Mesendoderm (in vitro differentiated cells): ENCODE measurements around the gene WNK1.

Source experiments
- DNase-seq: peaks from one replicate; pipeline ENCODE4 v3.0.0; 2013
- H2AK5ac ChIP-seq: 2 replicates; pipeline ENCODE4 v1.6.1; 2013; ENCODE audit warnings: low read length, inconsistent platforms
- H2BK120ac ChIP-seq: 2 replicates; pipeline ENCODE4 v1.6.1; 2013; ENCODE audit warnings: low read depth, mild to moderate bottlenecking, low read length, moderate library complexity, mixed read lengths
- H2BK15ac ChIP-seq: replicated peaks from 2 replicates; pipeline ENCODE4 v1.6.1; 2013; ENCODE audit warnings: low read depth, mild to moderate bottlenecking, moderate library complexity
- H2BK5ac ChIP-seq: 2 replicates; pipeline ENCODE4 v1.6.1; 2013; ENCODE audit warnings: low read length, inconsistent platforms
- H3K18ac ChIP-seq: 2 replicates; pipeline ENCODE4 v1.6.1; 2013; ENCODE audit warnings: mild to moderate bottlenecking, low read length, mixed read lengths
- H3K23ac ChIP-seq: one replicate; pipeline ENCODE4 v1.6.1; 2013; ENCODE audit warnings: low read length
- H3K27ac ChIP-seq: 2 replicates; pipeline ENCODE4 v1.5.1; 2013; ENCODE audit warnings: low read depth, mild to moderate bottlenecking, inconsistent platforms, low read length, moderate library complexity
- H3K27me3 ChIP-seq: 2 replicates; pipeline ENCODE4 v1.6.1; 2013; ENCODE audit warnings: low read length, control low read depth, mild to moderate bottlenecking, inconsistent platforms; ENCODE audit not compliant: insufficient read depth, poor library complexity
- H3K36me3 ChIP-seq: 2 replicates; pipeline ENCODE4 v1.6.1; 2013; ENCODE audit warnings: low read length, inconsistent platforms; ENCODE audit not compliant: control insufficient read depth, insufficient read depth
- H3K4ac ChIP-seq: one replicate; pipeline ENCODE4 v1.6.1; 2013; ENCODE audit warnings: low read depth, mild to moderate bottlenecking, low read length, moderate library complexity
- H3K4me1 ChIP-seq: 2 replicates; pipeline ENCODE4 v1.6.1; 2013; ENCODE audit warnings: low read depth, low read length, inconsistent platforms; ENCODE audit not compliant: control insufficient read depth
- H3K4me2 ChIP-seq: 2 replicates; pipeline ENCODE4 v1.6.1; 2013; ENCODE audit warnings: low read length
- H3K4me3 ChIP-seq: 2 replicates; pipeline ENCODE4 v1.5.1; 2013; ENCODE audit warnings: mild to moderate bottlenecking, low read length
- H3K56ac ChIP-seq: one replicate; pipeline ENCODE4 v1.6.1; 2013; ENCODE audit warnings: low read length
- H3K79me1 ChIP-seq: 2 replicates; pipeline ENCODE4 v1.6.1; 2013; ENCODE audit warnings: low read length, inconsistent platforms
- H3K79me2 ChIP-seq: 2 replicates; pipeline ENCODE4 v1.6.1; 2013; ENCODE audit warnings: mild to moderate bottlenecking, low read length; ENCODE audit not compliant: control insufficient read depth, insufficient read depth
- H3K9ac ChIP-seq: 2 replicates; pipeline ENCODE4 v1.6.1; 2013; ENCODE audit warnings: low read length, inconsistent platforms
- H4K5ac ChIP-seq: one replicate; pipeline ENCODE4 v1.6.1; 2013; ENCODE audit warnings: low read length
- H4K8ac ChIP-seq: one replicate; pipeline ENCODE4 v1.6.1; 2013; ENCODE audit warnings: low read depth, mild to moderate bottlenecking, control low read depth, low read length, moderate library complexity
- WGBS: extraction: QIAGEN DNeasy Blood & Tissue Kit; methylation state at CpG from one replicate; pipeline ENCODE4 v1.1.7; 2013; ENCODE audit warnings: low lambda C conversion rate, missing lambda C conversion rate; ENCODE audit not compliant: insufficient coverage; ENCODE audit errors: extremely low coverage; 5-methylcytosine and 5-hydroxymethylcytosine counted together

Gene WNK1

DNA sequence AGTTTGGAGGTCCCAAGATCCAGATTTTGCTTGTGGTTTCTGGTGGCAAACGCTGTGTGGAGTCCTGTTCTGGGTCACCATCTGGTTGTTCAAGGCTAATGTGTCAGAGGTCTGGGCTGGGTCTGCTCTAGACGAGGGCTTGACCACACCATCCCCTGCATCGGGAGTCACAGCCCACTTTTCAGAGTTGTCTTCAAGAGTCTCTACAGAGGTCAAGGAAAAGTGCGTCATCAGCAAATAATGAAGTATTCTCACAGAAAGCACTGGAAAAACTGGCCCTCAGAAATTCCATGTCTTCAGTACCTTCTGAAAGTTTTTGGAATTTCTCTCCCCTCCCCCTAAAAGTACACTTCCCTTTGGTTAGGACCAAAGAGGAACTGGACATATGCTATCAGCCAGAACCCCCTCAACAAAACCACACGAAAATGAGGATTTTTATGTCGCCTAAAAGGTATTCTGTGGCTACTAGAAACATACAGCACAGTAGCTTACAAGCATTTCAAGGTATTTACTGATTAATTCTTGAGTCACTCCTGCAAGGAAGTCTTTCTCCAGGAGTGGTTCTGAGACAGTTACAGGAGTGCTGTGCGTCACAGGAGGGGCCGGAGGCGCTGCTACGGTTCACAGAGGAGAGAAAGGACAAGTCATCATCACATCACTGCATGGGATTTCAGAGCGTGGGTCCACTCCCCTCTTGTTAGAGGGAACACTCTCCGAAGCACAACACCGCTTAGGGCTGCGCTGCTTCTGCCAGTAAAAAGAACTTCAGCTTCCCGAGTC, 161.7 kb downstream of the WNK1 start:
- H3K18ac ChIP-seq: no peak overlapping the region
- H3K23ac ChIP-seq: no peak overlapping the region
- H3K79me1 ChIP-seq: no peaks in the 10 kb centered on the region
- no peaks in the 10 kb centered on the region for H3K4me1 ChIP-seq
- H2BK120ac ChIP-seq: no peak overlapping the region
- no peak for DNase-seq
- H4K5ac ChIP-seq: no peak overlapping the region
- no peak overlapping the region for H3K4ac ChIP-seq
- H3K27ac ChIP-seq: peak overlapping the region; percentile 18
- H3K36me3 ChIP-seq: peaks cover 14% of the 10 kb centered on the region
- H2AK5ac ChIP-seq: no peak overlapping the region
- H3K27me3 ChIP-seq: no peaks in the 10 kb centered on the region
- no peak overlapping the region for H4K8ac ChIP-seq
- H3K4me3 ChIP-seq: no peak overlapping the region
- no peak overlapping the region for H3K9ac ChIP-seq
- no peak overlapping the region for H3K4me2 ChIP-seq
- H2BK5ac ChIP-seq: no peak overlapping the region
- WGBS: no CpG with 5 or more reads among the region's 15 CpGs
- no peak overlapping the region for H2BK15ac ChIP-seq
- no peaks in the 10 kb centered on the region for H3K79me2 ChIP-seq
- no peak overlapping the region for H3K56ac ChIP-seq

DNA sequence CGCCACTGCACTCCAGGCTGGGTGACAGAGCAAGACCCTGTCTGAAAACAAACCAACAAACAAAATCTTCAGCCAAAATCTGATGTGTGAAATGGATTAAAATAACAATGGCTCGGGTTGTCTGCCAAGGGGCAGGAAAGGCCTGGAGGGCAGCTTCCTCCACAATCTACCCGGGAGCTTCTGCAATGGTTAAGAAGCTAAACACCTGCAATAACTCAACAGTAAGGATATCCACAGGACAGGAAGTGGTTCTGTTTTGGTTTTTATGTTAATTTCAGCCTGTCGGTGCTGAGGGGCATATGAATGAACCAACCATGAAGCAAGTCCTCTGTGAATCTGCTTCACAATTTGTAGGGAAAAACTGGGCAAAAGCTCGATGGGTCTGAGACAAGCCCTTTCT, 162.7 kb downstream of the WNK1 start:
- DNase-seq: peak; percentile 47
- H3K4me1 ChIP-seq: no peaks in the 10 kb centered on the region

DNA sequence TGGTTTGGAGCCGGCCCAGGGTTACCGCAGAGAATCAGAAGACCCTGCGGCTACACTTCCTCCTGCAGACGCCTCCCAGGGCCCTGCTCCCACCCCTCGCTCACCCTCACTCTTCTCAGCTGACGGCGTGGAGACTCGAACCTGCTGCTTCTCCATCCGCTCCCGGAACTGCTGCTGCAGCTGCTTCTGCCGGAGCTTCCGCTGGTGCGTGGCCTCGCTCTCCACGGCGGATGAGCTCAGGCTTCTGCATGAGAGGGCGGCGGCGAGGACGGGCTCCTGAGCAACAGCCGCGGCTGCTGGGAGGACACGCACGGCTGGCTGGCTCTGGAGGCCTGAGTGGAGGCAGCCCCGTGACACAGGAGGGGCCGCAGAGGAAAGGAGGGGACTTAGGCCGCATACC, 163.9 kb downstream of the WNK1 start:
- H3K36me3 ChIP-seq: peaks cover 9% of the 10 kb centered on the region

More for the DNA sequence above, 162.7 kb downstream of the WNK1 start:
- no peak overlapping the region for H3K9ac ChIP-seq
- no peak overlapping the region for H3K4me2 ChIP-seq
- peaks cover 9% of the 10 kb centered on the region for H3K36me3 ChIP-seq
- no peak overlapping the region for H2BK120ac ChIP-seq
- no peaks in the 10 kb centered on the region for H3K79me2 ChIP-seq
- no CpG with 5 or more reads among the region's 5 CpGs for WGBS
- no peak overlapping the region for H2AK5ac ChIP-seq
- no peak overlapping the region for H3K27ac ChIP-seq
- no peak overlapping the region for H3K4ac ChIP-seq
- no peak overlapping the region for H3K56ac ChIP-seq
- H3K18ac ChIP-seq: no peak overlapping the region
- no peaks in the 10 kb centered on the region for H3K27me3 ChIP-seq
- H4K8ac ChIP-seq: no peak overlapping the region
- no peaks in the 10 kb centered on the region for H3K79me1 ChIP-seq
- no peak overlapping the region for H3K4me3 ChIP-seq
- no peak overlapping the region for H3K23ac ChIP-seq
- no peak overlapping the region for H4K5ac ChIP-seq
- no peak overlapping the region for H2BK5ac ChIP-seq
- H2BK15ac ChIP-seq: no peak overlapping the region

DNA sequence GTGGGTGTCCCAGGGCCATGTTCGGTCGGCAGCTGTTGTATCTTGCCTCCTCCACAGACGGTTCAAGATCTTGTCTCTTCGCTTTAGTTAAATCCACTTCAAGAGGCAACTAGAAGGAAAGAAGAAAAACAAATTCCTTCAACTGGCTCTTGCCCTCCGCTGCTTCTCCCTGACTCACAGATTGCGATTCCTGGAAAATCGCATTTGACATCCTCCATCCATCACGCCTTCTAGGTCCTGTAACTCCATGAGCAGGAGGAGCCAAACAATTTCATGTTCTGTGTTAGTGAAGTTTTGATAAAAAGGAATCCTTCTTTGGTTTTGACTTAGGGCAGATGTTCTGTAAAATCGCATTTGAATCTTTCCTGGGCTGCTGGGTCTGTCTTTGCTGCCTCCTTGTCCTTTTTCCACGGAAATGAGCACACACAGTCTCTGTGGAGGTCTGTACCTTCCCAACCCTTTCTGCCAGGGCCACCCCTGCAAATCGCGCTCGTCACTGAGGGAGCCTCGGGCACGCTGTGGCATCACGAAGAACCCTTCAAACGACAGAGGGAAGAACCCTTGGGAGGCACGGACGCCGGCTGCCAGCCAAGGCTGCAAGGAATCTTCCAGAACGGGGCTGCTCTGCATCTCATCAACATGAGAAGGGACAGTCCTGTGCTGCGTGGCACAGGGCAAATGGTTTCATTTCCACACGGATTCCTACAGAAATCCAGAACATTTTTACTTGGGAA, 164.5 kb downstream of the WNK1 start:
- Histone ChIP-seq H3K23ac (no peak overlapping the region), H3K9ac (no peak overlapping the region), H3K4me3 (no peak overlapping the region), H3K27me3 (no peaks in the 10 kb centered on the region), H3K79me2 (no peaks in the 10 kb centered on the region), H4K8ac (no peak overlapping the region), H4K5ac (no peak overlapping the region), H3K18ac (no peak overlapping the region), H2BK15ac (no peak overlapping the region), H3K4ac (no peak overlapping the region), H2BK5ac (no peak overlapping the region), H3K4me1 (no peaks in the 10 kb centered on the region), H3K79me1 (no peaks in the 10 kb centered on the region), H2BK120ac (no peak overlapping the region), H3K56ac (no peak overlapping the region), H2AK5ac (no peak overlapping the region), H3K4me2 (no peak overlapping the region), H3K27ac (peak overlapping the region; percentile 1), H3K36me3 (peaks cover 9% of the 10 kb centered on the region)
- no peak for DNase-seq
- no CpG with 5 or more reads among the region's 23 CpGs for WGBS

More for the DNA sequence above, 163.9 kb downstream of the WNK1 start:
- no peak overlapping the region for H2BK5ac ChIP-seq
- H3K23ac ChIP-seq: no peak overlapping the region
- no peak overlapping the region for H3K4me3 ChIP-seq
- no peak overlapping the region for H3K9ac ChIP-seq
- H3K27ac ChIP-seq: peak overlapping the region; percentile 1
- H3K4me1 ChIP-seq: no peaks in the 10 kb centered on the region
- H3K27me3 ChIP-seq: no peaks in the 10 kb centered on the region
- H2BK120ac ChIP-seq: no peak overlapping the region
- no peak overlapping the region for H3K4ac ChIP-seq
- no peak overlapping the region for H2BK15ac ChIP-seq
- H3K79me2 ChIP-seq: no peaks in the 10 kb centered on the region
- no peak overlapping the region for H3K4me2 ChIP-seq
- H4K5ac ChIP-seq: no peak overlapping the region
- no peak for DNase-seq
- no peak overlapping the region for H3K56ac ChIP-seq
- no peak overlapping the region for H2AK5ac ChIP-seq
- no peak overlapping the region for H4K8ac ChIP-seq
- H3K79me1 ChIP-seq: no peaks in the 10 kb centered on the region
- no peak overlapping the region for H3K18ac ChIP-seq
- WGBS: no CpG with 5 or more reads among the region's 27 CpGs

DNA sequence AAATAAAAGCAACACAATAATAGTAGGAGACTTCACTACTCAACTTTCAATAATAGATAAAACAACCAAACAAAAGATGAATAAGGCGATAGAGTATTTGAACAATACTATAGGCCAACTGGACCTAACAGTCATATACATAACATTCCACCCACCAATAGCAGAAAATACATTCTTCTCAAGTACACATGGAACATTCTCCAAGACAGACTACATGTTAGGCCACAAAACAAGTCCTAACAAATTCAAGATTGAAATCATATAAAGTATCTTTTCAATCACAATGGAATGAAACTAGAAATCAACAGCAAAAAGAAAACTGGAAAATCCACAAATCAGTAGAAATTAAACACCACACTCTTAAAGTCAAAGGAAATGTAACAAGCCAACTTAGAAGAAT, 168.3 kb downstream of the WNK1 start:
- H3K79me1 ChIP-seq: no peaks in the 10 kb centered on the region
- H3K27me3 ChIP-seq: no peaks in the 10 kb centered on the region
- no peak overlapping the region for H3K4me3 ChIP-seq
- no peak for DNase-seq
- no peak overlapping the region for H3K4me2 ChIP-seq
- H4K8ac ChIP-seq: no peak overlapping the region
- no CpG with 5 or more reads among the region's 1 CpG for WGBS
- H2BK120ac ChIP-seq: no peak overlapping the region
- no peak overlapping the region for H3K56ac ChIP-seq
- H3K4ac ChIP-seq: no peak overlapping the region
- no peak overlapping the region for H3K23ac ChIP-seq
- H3K79me2 ChIP-seq: no peaks in the 10 kb centered on the region
- no peak overlapping the region for H4K5ac ChIP-seq
- no peak overlapping the region for H2BK15ac ChIP-seq
- no peak overlapping the region for H2AK5ac ChIP-seq
- H3K9ac ChIP-seq: no peak overlapping the region
- no peaks in the 10 kb centered on the region for H3K4me1 ChIP-seq
- no peak overlapping the region for H2BK5ac ChIP-seq
- no peak overlapping the region for H3K18ac ChIP-seq
- peaks cover 5% of the 10 kb centered on the region for H3K36me3 ChIP-seq
- H3K27ac ChIP-seq: no peak overlapping the region
